HL-60 (cell line): Measurements from ENCODE around the gene FBLN5.
"Not testable (repeated sequence)": the region's sequence is repeated elsewhere in the genome, so short reads cannot be mapped to it uniquely, and the experiment has no call there.

ENCODE experiments used
- DNase-seq, 2 experiments: peaks; one replicate each; pipeline ENCODE4 v3.0.0-alpha.2; 2010 to 2020; ENCODE audit warnings: low read depth in 1 of 2, low spot score in 1 of 2
- H3K27ac ChIP-seq: fragments of 250-450 bp; sonication (Bioruptor Pico); replicated peaks from 2 replicates; pipeline ENCODE4 v1.5.1; 2020; ENCODE audit warnings: mild to moderate bottlenecking, moderate library complexity
- H3K27me3 ChIP-seq: fragments of 250-450 bp; sonication (Bioruptor Pico); 2 replicates; pipeline ENCODE4 v1.5.1; 2021; ENCODE audit warnings: mild to moderate bottlenecking, moderate library complexity; ENCODE audit not compliant: insufficient read depth, poor library complexity, severe bottlenecking
- H3K4me3 ChIP-seq: replicated peaks from 2 replicates; pipeline ENCODE4 v1.5.1; 2011; ENCODE audit warnings: mild to moderate bottlenecking, control low read depth, low read length; ENCODE audit not compliant: insufficient read depth
- CTCF ChIP-seq: IDR thresholded peaks from one replicate; pipeline ENCODE4 v1.5.1; 2011; ENCODE audit warnings: low read length, control low read depth, inconsistent platforms; ENCODE audit not compliant: insufficient read depth
- GABPA ChIP-seq: IDR thresholded peaks from 2 replicates; pipeline ENCODE4 v1.6.1; 2012; ENCODE audit warnings: low read depth
- POLR2AphosphoS5 ChIP-seq: IDR thresholded peaks from 2 replicates; pipeline ENCODE4 v1.6.1; 2012; ENCODE audit warnings: low read depth
- REST ChIP-seq: IDR thresholded peaks from 2 replicates; pipeline ENCODE4 v1.6.1; 2012; ENCODE audit warnings: low read depth; ENCODE audit not compliant: insufficient replicate concordance
- SPI1 ChIP-seq: IDR thresholded peaks from 2 replicates; pipeline ENCODE4 v1.6.1; 2012; ENCODE audit warnings: low read depth, mild to moderate bottlenecking, borderline replicate concordance

FBLN5 gene

GRCh38 chr14:91873471-91874415 is 73.8 kb downstream of the FBLN5 start:
- Histone ChIP-seq H3K4me3 (no peak overlapping the region), H3K27me3 (no peaks in the 10 kb centered on the region), H3K27ac (no peak overlapping the region)
- TF ChIP-seq GABPA (no peak), POLR2AphosphoS5 (no peak), SPI1 (no peak), CTCF (no peak), REST (no peak)
- DNase-seq = peak in 1 of 2 experiments; percentile 18

- Histone ChIP-seq H3K4me3 (no peak overlapping the region), H3K27ac (no peak overlapping the region), H3K27me3 (no peaks in the 10 kb centered on the region)
- DNase-seq = peak in 1 of 2 experiments; percentile 51
- no peak for TF ChIP-seq POLR2AphosphoS5
- TF ChIP-seq CTCF = no peak
- TF ChIP-seq GABPA = no peak
- TF ChIP-seq REST = no peak
- TF ChIP-seq SPI1 = 0 out of 2 replicates have a peak, but pooled peaks have one; percentile 8
Observed at GRCh38 chr14:91872517-91873470, 74.7 kb downstream of the FBLN5 start.

GRCh38 chr14:91872011-91872501 is 75.4 kb downstream of the FBLN5 start:
- peak in 1 of 2 experiments; percentile 42 for DNase-seq
- TF ChIP-seq CTCF (no peak), REST (no peak), POLR2AphosphoS5 (no peak), SPI1 (no peak), GABPA (no peak)
- no peak overlapping the region for H3K4me3 ChIP-seq
- no peak overlapping the region for H3K27ac ChIP-seq
- H3K27me3 ChIP-seq = no peaks in the 10 kb centered on the region

GRCh38 chr14:91871401-91871800 is 76.1 kb downstream of the FBLN5 start:
- H3K4me3 ChIP-seq, H3K27me3 ChIP-seq, DNase-seq, H3K27ac ChIP-seq: not testable (repeated sequence)
